Gastroesophageal sphincter (tissue), 3 donors: ENCODE results near the gene UBXN2A.

Source experiments
- EP300 ChIP-seq: sonication (generic); formaldehyde crosslinking; IDR thresholded peaks from one replicate; pipeline ENCODE4 v1.6.1; 2017; ENCODE audit warnings: antibody characterized with exemption, mild to moderate bottlenecking
- POLR2AphosphoS5 ChIP-seq: sonication (generic); formaldehyde crosslinking; IDR thresholded peaks from one replicate; pipeline ENCODE4 v1.6.1; 2017; ENCODE audit warnings: antibody characterized with exemption
- TF ChIP-seq, protein P1 (sequence below), 4 experiments: fragments of 200-600 bp in 2 of 4; fragments of 450-650 bp in 2 of 4; sonication (generic) in 1 of 4; IDR thresholded peaks; one replicate each; pipeline ENCODE4 v1.5.1; 2017 to 2019; ENCODE audit warnings: antibody characterized with exemption in 4 of 4, mild to moderate bottlenecking in 2 of 4, moderate library complexity in 2 of 4

DNA sequence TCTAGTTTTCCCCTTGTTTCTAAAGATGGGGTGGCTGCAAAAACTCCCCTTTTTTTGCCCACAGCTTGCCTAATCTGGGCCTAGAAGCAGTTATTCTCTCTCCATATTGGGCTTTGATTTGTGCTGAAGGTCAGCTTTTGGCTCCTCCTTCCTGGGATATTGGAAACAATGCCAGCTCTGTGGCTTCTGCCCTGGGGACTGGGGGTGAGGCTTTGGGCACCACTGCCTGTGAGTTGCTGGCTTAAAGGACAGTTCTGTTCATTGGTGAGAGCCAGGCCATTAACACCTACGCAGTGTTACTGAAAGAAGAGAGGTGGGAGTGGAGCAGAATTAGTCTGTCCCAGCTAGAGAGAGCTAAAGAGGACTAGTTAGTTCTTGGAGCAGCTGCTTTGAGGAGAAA lies 4.3 kb downstream of the UBXN2A start:
- TF ChIP-seq, protein P1, sequence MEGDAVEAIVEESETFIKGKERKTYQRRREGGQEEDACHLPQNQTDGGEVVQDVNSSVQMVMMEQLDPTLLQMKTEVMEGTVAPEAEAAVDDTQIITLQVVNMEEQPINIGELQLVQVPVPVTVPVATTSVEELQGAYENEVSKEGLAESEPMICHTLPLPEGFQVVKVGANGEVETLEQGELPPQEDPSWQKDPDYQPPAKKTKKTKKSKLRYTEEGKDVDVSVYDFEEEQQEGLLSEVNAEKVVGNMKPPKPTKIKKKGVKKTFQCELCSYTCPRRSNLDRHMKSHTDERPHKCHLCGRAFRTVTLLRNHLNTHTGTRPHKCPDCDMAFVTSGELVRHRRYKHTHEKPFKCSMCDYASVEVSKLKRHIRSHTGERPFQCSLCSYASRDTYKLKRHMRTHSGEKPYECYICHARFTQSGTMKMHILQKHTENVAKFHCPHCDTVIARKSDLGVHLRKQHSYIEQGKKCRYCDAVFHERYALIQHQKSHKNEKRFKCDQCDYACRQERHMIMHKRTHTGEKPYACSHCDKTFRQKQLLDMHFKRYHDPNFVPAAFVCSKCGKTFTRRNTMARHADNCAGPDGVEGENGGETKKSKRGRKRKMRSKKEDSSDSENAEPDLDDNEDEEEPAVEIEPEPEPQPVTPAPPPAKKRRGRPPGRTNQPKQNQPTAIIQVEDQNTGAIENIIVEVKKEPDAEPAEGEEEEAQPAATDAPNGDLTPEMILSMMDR (IDR thresholded peaks at IDR 0.05) = no peak
- no peak for TF ChIP-seq EP300
- no peak for TF ChIP-seq POLR2AphosphoS5
